Fibroblast of skin of left biceps (primary cell): ENCODE measurements around the gene ZFYVE21.

Experiments used
- DNase-seq, 2 experiments: peaks; one replicate each; pipeline ENCODE4 v3.0.0-alpha.2; 2013; ENCODE audit warnings: low read depth in 2 of 2

The ZFYVE21 gene

DNA sequence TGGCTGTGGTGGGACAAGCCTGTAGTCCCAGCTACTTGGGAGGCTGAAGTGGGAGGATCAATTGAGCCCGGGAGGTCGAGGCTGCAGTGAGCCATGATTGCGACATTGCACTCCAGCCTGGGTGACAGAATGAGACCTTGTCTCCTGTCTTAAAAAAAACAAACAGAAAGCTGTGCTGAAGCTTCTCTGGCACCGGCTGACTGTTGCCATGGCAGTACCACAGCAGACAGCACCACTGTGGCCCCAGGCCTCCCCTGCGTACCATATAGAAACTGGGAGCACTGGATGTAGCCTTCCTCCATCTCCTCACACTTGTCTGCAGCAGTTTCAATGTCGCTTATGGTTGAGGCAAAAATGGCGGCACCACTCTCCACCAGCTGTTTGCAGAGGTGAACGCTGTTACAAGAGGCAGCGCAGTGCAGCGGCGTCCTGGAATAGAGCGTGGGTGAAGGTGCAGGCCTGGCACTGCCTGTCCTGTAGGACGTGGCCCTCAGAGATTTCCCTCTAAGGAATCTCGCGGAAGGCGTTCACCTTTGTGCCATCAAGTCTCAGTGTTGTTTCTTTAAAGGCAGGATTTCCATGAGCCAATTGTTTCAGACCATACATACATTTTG, 21.9 kb downstream of the ZFYVE21 start:
- DNase-seq: no peak

DNA sequence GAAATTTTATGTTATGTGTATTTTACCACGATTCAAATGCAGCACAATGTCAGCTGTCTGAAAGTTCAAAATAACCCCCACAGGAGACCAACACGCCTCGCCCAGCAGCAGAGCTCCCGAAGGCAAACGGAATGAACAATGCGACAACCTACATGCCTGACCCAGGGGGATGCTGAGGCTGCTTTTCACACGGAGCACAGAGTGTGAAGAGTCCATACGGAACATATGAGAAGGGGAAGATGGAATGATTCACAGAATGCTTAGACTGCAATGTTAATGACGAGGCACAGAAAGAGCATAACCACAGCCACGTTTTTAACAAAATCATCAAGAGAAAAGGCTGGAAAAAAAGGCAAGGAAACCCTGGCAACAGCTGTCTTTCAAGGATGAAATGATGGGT, 22.6 kb downstream of the ZFYVE21 start:
- peak in 1 of 2 experiments; percentile 36 for DNase-seq

DNA sequence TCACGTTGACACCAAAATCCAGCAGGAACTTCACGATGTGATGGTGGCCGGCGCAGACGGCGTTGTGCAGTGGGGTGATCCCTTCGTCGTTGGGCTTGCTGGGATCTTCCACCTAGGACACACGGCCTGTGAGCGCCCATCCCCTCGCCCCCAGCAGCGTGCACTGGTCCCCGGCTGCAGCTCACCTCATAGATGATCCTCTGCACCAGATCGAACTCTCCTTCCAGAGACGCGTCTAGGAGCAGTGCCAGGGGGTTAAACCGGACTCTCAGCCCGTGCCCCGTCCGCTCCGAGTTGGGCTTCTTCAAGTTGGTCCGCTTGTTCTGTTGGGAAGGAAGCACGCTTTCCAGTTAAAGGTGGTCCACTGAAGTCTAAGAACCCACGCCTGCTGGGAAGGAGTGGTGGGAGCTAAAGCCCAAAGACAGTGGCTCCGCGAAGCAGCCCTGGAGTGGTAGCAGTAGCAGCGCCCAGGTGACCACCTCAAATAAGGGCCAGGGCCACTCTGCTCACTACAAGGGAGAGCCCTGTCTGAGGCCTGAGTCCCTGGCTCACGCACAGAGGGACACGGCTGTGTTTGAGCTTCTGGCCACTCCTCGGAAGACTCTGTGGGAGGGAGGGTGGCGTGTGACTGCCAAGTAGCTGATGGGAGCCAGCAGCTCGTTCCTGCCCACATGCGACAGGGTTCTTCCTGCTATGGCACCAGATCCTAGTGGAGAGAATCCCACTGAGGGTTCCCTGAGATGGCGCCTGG, 23.3 kb downstream of the ZFYVE21 start:
- DNase-seq: no peak

DNA sequence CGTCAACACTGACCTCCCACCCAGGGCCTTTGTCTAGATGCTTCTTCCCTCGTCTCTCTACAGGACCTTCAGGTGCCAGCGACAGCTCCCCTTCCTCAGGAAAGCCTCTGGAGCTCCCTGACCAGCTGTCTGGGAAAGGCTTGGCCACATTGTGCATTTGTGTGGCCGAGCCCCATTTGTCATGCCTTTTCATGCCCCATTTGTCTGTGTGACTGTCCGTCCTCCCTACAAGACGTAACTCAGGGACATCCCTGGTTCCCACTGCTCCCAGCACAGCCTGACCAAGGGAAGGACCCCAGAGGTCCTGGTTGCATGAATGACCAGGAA, 23.8 kb downstream of the ZFYVE21 start:
- DNase-seq: no peak

DNA sequence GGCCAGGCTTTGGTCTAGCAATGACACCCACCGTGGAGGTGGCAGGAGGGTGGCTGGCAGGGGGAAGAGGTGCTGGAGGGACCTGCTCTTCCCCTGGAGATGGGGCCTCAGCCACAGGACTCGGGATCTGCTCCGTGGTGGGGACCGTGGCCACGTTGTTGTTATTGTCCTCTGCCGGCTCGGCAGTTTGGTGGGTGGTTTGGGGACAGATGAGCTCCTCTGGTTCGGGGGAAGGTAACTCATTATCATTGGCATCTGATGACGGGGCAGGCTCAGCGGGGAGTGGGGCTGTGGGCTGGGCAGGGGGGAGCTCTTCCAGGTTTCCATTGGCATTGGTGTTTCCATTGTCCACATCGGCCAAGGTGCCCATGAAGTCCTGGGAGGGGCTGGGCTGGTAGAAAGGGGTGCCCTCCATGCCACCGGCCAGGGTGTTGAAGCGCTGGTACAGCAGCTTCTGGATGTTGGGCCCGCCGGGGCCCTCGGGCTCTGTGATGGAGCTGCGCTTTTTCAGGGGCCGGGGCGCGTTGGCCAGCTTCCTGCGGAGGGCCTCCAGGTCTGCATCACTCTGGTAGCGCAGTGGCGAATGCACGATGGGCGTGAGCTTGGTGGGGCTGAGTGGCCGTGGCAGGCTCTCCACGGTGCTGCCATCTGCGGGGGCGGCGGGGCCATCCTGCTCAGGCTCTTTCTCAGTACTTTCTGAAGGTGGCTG, 24.3 kb downstream of the ZFYVE21 start:
- DNase-seq: no peak

DNA sequence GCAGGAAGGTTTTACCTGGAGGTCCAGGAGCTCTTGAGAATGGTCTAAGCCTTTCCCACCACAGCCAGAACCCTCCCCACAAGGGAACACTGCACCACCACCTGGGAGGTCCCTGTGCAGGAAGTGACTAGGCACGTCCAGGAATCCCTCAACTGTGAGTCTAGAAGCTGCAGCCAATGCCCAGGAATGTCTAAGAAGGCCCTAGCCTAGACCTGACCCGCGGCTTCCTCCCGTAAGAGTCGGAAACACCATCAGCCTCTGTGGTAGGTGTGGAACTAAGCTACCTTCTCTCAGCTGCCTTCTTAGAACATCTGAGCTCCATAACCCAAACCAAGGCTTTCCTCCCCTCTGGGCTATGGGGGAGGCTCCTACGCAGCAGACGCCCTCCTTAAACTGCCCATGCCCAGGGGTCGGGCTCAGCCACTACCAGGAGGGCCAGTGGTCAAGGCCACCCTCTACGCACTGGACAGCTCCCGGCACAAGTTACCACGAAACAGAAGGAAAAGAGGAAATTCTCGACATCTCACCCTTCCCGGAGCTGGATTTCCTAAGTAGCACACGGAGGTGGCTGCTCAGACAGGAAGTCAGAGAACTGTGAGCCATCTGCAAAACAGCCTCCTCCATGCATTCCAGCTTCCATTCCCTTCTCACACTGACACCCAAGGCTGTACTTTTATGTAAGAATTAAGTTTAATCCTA, 25.5 kb downstream of the ZFYVE21 start:
- DNase-seq: no peak

DNA sequence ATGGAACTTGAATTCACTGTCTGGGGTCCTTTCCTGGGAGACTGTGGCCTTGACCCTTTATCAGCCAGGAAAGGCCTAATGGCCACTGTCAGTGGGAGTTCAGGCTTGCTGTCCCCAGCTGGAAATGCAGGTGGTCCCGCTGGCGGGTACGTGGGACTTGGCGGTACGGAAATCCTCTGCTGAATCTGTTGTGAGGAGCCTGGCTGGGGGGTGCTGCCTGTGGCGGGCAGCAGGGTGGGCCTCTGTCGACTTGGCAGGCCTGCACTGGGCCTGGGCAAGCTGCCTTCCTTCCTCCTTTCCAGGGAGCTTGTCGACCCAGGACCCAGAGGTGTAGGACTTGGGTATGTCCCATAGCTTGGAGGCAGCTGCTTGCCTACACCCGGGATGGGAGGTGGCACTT, 26.3 kb downstream of the ZFYVE21 start:
- DNase-seq: no peak

DNA sequence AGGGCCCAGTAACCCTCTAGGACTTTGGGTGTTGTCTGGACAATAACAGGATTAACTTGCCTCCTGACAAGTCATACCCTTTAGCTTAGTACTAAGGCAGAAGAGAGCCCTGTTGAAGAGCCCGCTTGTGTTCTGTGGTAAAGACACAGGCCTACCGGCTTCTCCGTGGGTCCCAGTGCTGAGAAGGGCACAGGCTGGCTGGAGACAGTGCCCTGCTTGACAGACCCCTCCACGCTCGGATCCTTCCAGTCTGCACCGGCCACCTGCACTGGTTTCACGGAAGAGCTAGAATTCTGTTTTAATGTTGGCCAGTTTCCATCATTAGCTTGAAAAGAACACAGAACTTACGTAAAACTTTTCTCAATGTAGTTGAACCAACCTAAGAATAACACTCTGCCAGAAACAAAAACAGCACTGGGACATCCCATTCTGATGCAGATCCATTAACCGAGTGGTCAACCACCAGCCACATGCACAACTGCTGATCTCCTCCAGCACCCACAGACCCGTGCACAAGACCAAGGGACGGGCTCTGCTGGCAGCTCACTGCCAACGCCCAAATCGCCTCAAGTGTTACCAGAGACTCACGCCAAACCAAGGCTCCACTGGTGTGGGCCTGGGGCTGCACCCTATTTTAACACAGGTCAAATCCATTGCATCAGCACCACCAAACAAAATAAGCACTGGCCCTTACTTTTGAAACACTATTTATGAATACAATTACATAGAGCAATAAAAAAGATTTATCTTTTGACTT, 27.1 kb downstream of the ZFYVE21 start:
- DNase-seq: no peak

DNA sequence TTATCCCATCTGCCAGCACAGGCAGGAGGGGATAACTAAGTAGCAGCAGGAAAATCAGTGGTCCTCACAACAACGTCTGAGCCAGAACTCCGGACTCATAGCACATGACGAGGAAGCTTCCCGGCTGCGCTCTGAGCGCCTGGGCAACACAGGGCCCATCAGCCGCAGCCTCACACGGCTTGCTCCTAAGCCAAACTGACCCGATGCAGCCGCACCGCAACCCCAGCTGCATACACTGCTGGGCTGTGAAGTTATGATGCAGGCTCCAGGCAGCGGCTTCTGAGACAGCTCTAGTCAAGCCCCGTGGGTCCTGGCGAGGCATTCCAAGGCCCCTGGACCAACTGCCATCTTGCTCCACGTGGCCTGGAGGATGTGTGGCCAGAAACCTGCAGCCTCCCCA, 28.1 kb downstream of the ZFYVE21 start:
- no peak for DNase-seq

DNA sequence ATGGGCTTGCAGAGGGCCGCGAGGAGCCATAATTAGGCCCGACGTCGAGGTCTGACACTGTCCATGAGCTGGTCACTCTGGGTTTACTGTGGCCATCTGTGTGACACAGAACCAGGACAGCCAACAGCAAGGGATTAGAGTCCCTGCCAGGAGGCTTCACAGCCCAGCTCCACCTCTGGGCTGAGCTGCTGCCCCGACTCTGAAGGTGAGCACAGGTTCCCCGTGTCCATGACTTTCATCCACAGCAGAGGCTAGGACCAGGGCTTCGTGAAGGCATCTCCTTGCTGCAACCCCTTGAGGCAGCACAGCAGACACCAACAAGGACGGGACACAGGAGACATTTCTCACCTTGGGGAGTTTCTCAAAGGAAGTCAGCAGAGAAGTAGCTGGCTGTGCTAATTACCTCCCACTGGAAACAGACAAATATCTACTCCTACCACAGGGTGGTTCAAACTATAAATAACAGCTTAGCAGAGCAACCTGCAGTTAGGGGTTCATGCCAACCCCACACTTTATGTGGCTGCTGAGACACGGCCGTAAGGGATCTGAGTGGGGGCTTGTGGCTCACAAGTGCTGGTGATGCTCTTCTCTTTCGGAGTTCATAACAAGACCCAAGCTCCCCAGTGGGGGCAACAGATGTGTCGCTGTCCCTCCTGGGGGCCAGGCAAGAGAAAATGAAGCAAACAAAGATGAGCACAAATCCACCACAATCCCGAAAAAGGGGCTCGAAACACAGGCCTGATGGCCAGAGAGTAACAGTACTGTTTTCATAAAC, 29.2 kb downstream of the ZFYVE21 start:
- no peak for DNase-seq

DNA sequence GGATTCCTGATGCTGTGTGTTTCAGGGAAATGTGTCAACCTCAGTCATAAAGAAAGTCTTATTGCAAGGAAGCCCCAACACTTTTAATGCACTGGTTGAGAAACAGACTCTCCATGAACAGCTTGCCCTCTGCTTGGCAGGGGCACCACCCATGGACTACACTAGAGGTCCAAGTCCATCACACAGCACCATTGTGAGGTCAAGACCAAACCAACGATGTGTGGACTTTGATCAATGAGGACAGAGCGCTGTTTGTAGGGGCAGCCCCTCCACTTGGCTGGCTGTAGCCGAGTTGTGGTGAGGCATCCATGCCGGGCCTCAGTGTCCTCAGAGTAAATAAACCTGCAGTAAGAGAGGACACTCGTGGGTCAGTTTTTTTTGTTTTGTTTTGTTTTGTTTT, 29.8 kb downstream of the ZFYVE21 start:
- DNase-seq: no peak

DNA sequence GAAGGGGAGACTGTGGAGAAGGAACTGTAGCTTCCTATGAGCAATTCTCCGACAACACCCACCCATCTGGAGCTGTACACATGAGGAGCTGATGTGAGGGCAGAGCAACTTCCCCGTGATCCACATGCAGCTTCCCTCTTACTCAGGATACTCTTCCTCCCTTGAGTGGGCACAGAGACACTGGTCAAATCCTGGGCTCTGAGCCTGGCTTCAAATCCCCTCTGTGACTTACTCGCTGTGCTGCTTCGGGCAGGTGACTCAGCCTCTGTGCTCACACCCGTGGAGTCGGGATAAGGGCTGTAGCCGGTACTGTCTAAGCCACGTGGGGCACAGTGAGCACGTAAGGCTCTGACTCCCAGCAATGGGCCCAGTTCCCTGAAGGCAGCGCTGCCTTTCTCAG, 31.1 kb downstream of the ZFYVE21 start:
- DNase-seq: no peak

DNA sequence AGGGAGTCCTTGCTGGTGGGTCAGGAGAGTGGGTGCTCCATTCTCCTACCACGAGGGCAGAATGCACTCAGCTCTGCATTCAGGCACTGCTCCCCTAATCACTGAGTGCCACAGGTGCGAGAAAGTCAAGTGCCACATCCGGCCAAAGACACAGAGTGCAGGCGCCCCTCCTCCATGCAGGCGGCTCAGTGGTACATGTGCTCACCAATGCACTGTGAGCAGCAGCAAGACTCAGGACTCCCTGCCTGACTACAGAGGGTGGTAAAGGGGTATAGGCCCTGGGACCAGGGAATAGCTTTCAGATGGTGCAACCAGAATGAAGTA, 32.9 kb downstream of the ZFYVE21 start:
- no peak for DNase-seq

DNA sequence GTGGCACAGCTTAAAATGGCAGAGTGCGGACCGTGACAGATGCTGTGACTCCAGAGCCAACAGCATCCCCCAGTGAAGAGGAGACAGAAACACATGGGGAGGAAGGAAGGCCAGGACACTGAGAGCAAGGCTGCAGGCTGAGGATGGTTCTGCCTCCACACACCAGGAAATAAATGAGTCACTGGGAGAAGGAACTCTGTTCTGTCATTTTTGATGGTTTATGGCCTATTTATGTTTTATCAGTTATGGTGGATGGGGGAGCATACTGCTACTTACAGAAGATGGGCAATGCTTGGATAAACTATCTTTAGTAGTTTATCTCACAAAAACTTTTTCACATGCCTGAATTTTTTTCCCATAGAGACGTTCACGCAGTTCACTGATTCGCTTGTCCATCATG, 33.8 kb downstream of the ZFYVE21 start:
- DNase-seq: no peak

DNA sequence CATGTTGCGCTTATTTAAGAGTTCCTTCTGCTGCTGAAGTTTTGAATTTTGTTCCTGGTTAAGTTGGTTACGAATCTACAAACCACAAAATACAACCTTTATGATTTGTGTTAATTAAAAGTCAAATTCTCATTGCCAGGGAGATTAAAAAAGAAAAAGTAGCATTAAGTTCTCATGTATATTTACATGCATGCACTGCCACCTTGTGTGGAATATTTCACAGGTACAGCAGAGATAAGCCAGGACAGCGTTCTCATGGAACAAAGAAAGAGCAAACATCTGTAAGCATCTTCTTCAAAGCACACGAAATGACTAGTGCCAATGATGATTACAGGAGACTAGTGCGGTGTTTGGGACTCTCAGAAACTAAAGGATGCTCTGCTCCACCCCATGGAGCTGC, 34.2 kb downstream of the ZFYVE21 start:
- no peak for DNase-seq

DNA sequence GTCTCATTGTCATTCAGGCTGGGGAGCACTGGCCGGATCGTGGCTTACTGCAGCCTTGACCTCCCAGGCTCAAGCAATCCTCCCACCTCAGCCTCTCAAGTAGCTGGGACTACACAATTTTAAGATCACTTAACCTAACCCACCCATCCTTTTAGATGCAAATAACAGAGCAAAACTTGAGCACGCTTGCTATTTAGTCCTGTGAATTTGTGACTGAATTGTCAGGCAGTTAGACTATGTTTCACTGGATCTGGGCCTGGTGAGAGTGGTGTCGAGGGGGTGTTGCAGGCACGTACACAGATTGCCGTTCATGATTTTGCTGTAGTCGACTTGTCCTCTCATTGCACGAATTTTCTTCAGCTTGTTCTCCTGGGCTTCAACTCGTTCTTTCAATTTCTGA, 38.2 kb downstream of the ZFYVE21 start:
- no peak for DNase-seq

DNA sequence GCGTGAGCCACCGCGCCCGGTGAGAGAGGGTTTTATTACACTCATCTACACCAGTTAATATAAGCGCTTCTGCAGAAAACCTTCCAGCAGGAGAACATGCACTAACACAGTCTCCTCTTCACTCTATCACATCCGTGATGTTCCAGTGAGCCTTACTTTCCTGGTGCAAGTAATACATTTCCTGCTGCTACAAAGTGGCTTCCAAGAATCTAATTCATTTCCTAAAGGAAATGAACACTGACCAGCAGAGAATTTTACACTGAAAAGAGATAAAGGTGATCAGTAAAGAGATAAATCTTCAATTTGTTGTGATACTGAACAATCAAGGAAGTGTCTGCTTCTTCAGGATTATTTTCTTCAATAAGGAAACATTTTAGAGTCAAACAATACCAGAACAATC, 39.5 kb downstream of the ZFYVE21 start:
- DNase-seq: no peak

DNA sequence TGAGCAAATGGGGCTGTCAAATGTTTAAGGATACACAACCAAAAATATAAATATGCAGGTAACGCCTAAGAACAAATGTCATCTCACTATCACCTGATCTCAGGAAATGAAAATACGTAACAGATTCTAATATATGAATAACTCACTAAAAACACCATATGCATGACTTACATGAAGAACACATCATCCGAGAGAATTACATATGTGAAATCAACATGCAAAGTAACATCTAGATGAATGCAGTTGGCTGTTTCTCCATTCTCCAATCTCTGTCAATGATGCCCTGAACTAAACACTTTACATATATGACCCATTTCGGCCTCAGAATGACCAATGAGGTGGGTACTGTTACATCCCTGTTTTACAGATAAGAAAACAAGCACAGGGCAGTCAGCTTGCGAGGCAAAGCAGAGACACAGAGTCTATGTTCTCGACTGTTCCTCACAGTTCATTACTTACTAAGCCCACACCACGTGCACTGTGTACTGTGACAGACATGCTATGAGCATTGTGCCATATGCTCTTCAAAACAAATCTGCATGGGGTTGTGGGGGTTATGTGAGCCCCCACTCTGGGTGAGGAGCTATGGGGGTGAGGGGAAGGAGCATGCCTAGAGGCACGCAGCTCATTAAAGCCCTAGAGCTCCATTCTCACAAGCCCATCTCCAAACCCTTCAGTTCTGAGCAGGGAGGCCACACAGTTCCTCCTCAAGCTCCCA, 42.6 kb downstream of the ZFYVE21 start:
- no peak for DNase-seq

DNA sequence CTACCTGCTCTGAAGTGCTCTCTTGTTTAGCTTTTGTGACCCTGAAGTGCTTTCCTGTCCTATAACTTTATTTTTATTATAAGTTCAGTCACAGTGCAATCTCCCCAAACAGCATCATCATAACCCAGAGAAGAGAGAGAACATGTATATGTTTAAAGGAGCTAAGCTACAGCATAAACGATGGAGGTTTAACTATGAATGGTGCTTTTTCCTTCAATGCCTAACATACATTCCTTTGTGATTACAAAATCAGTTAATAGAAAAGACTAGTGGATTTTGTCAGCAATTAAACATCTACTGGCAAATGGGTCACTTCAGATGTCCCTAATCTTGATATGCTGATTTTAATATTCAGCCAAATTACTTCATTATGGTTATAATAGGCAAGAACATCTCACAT, 46.4 kb downstream of the ZFYVE21 start:
- no peak for DNase-seq

DNA sequence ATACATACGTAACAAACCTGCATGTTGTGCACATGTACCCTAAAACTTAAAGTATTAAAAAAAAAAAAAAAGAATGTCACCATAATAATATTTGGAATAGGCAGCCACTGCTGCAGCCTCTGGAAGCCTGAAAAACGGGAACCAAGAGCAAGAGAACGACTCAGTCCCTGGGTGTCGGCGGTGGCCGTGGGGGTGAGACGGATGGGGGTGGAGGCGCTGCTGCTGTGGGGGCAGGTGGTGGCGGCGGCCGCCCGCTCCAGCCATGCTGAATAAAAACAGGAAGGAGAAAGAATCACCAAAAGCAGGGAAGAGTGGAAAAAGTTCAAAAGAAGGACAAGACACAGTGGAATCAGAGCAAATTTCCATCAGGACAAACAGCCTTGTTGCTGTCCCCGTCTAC, 46.9 kb downstream of the ZFYVE21 start:
- no peak for DNase-seq
